Daoy (cell line): ENCODE data around the gene RAB37. TPM values are rescaled to one million over a fixed set of nuclear protein-coding genes. Genes with fewer than 3 reads are reported as not detected.
A peak's percentile ranks its signal among the peaks of the same experiment; 100 is the strongest.

Source experiments
- DNase-seq: peaks from one replicate; pipeline ENCODE4 v3.0.0-alpha.2; 2015; ENCODE audit warnings: low read depth
- total RNA-seq: library from RNA; depleted of rRNA; stranded (reverse); fragments of >200 nt; shearing (Covaris generic); gene quantifications from 2 replicates; pipeline ENCODE4 v1.2.3, GENCODE V29; 2014

The RAB37 gene
- total RNA-seq, 1 experiment from 2014 or later, result not detected

- DNase-seq, result no peak
Measured at GRCh38 chr17:74728033-74728701, 8.9 kb upstream of the RAB37 start.

DNA sequence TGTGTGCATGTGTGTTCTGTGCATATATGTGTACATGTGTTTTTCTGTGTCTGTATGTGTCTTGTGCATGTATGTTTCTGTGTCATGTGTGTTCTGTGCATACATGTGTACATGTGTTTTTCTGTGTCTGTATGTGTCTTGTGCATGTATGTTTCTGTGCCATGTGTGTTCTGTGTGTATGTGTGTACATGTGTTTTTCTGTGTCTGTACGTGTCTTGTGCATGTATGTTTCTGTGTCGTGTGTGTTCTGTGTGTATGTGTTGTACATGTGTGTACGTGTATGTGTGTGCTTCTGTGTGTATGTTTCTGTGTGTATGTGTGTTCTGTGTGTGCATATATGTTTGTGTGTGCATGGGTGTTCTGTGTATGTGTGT is 8.4 kb upstream of the RAB37 start:
- no peak for DNase-seq

- no peak for DNase-seq
Measured at GRCh38 chr17:74729368-74729767, 7.7 kb upstream of the RAB37 start.

DNA sequence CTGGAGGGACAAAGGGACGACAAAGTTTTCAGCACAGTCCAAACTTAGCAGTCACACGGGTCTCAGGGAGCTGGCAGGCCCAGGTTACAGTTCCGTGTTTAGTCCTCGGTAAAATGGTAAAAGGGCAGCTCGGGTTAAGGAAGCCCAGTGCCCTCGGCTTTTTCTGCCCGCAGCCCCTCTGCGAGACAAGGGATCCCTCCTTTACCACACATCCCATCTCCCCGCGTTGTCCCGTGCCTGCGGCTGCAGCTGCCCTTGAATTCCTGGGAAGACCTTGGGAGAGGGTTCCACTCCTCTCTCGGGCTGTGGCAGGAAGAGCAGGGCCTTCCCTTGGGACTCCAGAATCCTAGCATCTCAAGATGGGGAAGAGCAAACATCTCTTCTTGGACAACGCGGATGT is 7.2 kb upstream of the RAB37 start:
- DNase-seq, result no peak

- DNase-seq, result no peak
Measured at GRCh38 chr17:74730491-74731346, 6.3 kb upstream of the RAB37 start.

GRCh38 chr17:74731347-74731605 is 5.8 kb upstream of the RAB37 start:
- no peak for DNase-seq

DNA sequence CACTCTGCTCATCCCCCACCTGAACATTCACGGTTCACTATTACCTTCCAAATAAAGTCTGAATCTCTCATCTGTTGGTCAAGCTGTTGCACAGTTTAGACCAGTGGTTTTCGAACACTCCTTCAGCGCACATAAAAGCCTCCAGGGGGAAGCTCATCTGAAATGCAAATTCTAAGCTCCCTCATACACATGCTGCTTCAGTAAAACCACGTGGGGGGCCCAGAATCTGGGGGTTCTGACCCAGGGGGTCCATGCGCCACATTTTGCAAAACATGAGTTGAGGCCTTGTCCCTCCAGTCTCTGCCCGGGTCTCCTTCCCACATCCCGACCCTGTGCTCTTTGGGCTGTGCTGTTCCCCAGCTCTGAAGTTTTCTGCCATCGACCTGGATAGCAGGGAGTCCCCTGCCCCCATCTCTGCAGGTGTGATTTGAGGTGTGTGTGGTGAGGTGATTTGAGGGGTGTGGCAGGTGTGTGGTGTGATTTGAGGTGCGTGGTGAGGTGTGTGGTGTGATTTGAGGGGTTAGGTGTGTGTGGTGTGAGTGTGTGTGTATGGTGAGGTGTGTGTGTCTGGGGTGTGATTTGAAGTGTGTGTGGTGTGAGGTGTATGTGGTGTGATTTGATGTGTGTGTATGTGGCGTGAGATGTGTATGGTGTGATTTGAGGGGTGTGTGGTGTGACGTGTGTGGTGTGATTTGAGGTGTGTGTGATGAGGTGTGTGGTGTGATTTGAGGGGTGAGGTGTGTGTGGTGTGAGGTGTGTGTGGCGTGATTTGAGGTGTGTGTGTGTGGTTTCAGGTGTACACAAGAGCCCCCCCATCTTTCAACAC is 4.8 kb upstream of the RAB37 start:
- DNase-seq, result no peak

GRCh38 chr17:74733365-74734122 is 3.5 kb upstream of the RAB37 start:
- no peak for DNase-seq

- DNase-seq, result no peak
Measured at GRCh38 chr17:74734256-74734655, 2.8 kb upstream of the RAB37 start.

DNA sequence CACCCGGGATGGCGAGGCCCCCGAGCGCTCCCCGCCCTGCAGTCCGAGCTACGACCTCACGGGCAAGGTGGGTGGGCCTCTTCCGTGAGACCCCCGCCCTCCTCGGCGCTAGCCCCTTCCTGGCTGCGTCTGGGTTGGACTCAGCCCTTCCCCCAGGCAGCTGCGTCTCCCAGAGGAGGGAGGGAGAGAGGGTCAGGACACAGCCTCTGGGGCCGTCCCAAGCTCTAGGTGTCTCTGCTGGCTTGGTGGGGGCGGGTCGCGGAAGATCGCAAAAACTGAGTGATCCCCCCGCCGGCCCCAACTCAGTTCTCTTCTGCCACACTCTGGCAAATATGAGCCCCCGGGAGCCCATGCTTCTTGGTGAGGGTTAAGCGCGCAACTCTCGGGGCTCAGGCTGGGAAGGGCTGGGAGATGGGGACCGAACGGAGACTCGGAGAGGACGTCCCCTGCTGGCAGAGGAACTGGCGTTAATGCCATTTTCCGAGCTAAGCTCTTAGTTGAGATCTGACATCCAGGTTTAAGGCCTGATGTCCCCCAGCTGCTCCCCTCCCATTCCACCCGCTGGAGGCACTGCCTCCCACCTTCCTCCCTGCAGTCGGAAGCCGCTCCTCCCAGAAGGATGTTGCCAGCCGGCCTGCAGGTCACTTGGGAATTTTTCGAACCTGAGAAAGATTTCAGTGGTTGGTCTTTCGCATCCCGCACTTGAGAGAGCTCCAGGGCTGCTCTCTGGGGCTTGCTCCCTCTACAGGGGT is 419 bp downstream of the RAB37 start:
- peak; percentile 61 for DNase-seq

GRCh38 chr17:74738051-74738996 is 1.3 kb downstream of the RAB37 start:
- peak; percentile 49 for DNase-seq

DNA sequence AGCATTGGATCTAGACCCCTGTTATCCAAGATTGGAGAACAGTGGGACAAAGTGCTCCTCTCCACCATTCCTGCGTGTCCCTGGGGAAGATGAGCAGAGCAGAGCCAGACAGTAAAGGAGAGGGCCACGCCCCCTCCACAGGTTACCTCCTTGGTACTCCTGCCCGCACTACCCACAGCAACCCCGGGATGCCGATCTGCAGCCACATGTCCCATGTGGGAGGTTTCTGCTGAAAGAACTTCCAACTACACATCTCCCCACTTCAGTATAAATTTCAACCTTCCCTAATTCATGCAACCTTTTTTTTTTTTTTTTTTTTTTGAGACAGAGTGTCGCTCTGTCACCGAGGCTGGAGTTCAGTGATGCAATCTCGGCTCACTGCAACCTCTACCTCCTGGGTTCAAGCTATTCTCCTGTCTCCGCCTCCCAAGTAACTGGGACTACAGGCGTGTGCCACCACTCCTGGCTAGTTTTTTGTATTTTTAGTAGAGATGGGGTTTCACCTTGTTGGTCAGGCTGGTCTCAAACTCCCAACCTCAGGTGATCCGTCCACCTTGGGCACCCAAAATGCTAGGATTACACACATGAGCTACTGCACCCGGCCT is 2.3 kb downstream of the RAB37 start:
- DNase-seq, result no peak

- no peak for DNase-seq
Measured at GRCh38 chr17:74740173-74740572, 3.1 kb downstream of the RAB37 start.

DNA sequence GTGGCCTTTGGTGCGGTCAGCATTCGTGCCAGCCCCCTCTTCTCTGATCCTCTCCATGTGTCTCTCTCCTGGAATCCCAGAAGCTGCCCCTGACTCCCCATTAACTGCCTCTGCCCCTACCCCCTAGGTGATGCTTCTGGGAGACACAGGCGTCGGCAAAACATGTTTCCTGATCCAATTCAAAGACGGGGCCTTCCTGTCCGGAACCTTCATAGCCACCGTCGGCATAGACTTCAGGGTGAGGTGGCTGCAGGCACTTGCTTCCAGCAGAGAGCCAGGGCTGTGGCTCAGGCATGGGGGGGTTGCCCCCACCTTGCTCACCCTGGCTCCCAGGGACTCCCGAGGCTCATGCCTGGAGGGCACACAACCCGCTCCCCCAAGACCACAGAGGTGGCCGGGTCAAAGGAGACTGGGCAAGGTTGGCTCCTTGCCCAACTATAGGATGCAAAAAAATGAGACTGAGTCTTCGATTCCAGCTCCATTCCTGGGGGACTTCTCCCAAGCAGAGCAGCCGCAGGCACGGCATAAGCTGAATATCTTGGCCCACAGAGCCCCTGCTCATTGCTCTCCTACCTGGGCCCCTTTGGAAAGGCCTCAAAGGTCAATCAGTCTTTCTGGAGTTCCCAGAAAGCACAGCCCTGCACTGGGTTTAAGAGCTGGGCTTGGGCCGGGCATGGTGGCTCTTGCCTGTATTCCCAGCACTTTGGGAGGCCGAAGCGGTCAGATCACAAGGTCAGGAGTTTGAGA is 3.8 kb downstream of the RAB37 start:
- DNase-seq, result no peak

GRCh38 chr17:74742153-74742515 is 5.1 kb downstream of the RAB37 start:
- DNase-seq, result peak; percentile 44

DNA sequence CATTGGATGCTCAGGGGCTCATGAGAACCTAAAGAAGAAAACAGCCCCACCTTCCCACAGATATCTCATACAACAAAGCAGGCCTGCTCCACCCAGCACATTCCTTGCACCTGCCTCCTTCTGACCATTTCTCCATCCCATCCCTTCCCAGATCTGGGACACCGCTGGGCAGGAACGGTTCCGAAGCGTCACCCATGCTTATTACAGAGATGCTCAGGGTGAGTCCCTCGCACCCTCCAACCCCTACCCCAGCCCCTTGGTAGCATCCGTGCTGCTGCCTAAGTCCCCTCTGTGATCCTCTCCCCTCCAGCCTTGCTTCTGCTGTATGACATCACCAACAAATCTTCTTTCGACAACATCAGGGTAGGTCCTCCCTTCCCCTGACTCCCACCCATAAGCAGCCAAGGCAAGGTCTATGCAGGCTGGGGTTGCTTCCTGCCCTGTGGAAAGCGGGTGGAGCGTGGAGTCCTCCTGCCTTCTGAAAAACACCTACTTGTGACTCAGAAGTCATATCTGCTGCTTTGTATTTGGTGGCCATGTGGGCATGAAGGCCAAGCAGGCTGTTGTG is 6.0 kb downstream of the RAB37 start:
- DNase-seq, result no peak

DNA sequence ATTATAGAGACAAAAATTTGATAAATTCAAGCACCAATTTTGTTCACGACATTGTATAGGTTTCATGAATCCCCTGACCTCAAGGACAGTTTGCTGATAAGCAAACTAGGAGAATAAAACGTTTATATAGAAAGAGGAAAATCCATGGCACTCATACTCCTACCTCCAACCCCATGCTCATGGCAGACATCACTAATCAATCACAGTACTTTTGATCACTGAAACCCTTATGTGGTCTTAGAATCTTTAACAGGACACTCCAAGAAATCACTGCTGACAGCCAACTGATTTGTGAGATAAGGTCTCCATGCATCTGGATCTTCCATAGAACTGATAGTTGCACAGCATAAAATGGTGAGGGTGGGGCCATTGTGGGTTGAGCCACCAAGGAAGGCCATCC is 6.7 kb downstream of the RAB37 start:
- no peak for DNase-seq

GRCh38 chr17:74744349-74744713 is 7.3 kb downstream of the RAB37 start:
- DNase-seq, result no peak
